Ishikawa (cell line): ENCODE data around the gene FAM83G.

Experiments
- CEBPB ChIP-seq: IDR thresholded peaks from 2 replicates; pipeline ENCODE4 v1.6.1; 2012
- CREB1 ChIP-seq: IDR thresholded peaks from 2 replicates; pipeline ENCODE4 v1.6.1; 2012; ENCODE audit warnings: low read depth
- EGR1 ChIP-seq: IDR thresholded peaks from 2 replicates; pipeline ENCODE4 v1.6.1; 2012
- EP300 ChIP-seq: IDR thresholded peaks from 2 replicates; pipeline ENCODE4 v1.6.1; 2012; ENCODE audit warnings: borderline replicate concordance
- FOXM1 ChIP-seq: IDR thresholded peaks from 2 replicates; pipeline ENCODE4 v1.6.1; 2012; ENCODE audit warnings: low read depth, borderline replicate concordance
- NFIC ChIP-seq: IDR thresholded peaks from 2 replicates; pipeline ENCODE4 v1.6.1; 2012
- RAD21 ChIP-seq: IDR thresholded peaks from 2 replicates; pipeline ENCODE4 v1.6.1; 2012; ENCODE audit warnings: low read depth
- TAF1 ChIP-seq: IDR thresholded peaks from 2 replicates; pipeline ENCODE4 v1.6.1; 2012; ENCODE audit warnings: low read depth, mild to moderate bottlenecking
- TCF12 ChIP-seq: IDR thresholded peaks from 2 replicates; pipeline ENCODE4 v1.6.1; 2012; ENCODE audit warnings: low read depth
- TEAD4 ChIP-seq: IDR thresholded peaks from 2 replicates; pipeline ENCODE4 v1.6.1; 2012
- YY1 ChIP-seq: IDR thresholded peaks from 2 replicates; pipeline ENCODE4 v1.6.1; 2012; ENCODE audit warnings: low read depth
- ZBTB7A ChIP-seq: IDR thresholded peaks from 2 replicates; pipeline ENCODE4 v1.6.1; 2012; ENCODE audit warnings: low read depth
- TF ChIP-seq, protein P1 (sequence below): IDR thresholded peaks from 2 replicates; pipeline ENCODE4 v1.6.1; 2012; ENCODE audit warnings: low read depth, mild to moderate bottlenecking
- TF ChIP-seq, protein P2 (sequence below): IDR thresholded peaks from 2 replicates; pipeline ENCODE4 v1.6.1; 2012
- TF ChIP-seq, protein P3 (sequence below): IDR thresholded peaks from 2 replicates; pipeline ENCODE4 v1.6.1; 2012

FAM83G gene

DNA sequence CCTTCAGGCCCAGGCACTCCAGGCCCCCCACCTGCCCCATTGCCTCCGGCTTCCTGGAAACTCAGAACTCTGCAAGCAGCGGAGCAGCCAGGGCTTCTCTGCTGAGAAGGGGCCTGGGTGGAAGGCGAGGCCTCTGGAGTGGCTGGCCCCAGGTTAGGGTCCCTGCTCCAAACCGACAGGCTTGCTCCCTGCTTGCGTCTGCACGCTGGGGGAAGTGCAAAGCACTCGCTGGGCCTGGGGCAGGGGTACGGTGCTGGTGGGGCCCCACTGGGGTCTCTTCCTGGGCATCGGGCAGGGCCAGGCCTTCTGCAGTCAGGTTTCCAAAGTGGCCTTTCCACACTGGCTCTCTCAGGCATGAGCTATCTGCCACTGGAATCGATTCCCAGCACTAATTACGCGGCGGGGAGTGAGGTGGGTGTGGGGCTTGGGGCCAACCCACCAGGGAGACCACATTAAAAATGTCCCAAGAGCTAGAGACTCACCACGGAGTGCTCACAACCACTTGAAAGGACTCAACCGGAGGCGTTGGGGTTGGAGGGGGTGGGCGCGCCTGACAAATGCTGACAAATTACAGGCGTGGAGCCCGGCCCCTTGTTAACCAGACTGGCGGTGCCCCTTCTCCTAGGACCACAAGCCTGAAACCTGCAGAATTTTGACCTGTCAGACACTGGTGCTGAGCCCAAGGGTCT lies 17.9 kb downstream of the FAM83G start:
- TF ChIP-seq CREB1 (no peak), TCF12 (no peak), YY1 (no peak), EGR1 (no peak)
- TF ChIP-seq, protein P1, sequence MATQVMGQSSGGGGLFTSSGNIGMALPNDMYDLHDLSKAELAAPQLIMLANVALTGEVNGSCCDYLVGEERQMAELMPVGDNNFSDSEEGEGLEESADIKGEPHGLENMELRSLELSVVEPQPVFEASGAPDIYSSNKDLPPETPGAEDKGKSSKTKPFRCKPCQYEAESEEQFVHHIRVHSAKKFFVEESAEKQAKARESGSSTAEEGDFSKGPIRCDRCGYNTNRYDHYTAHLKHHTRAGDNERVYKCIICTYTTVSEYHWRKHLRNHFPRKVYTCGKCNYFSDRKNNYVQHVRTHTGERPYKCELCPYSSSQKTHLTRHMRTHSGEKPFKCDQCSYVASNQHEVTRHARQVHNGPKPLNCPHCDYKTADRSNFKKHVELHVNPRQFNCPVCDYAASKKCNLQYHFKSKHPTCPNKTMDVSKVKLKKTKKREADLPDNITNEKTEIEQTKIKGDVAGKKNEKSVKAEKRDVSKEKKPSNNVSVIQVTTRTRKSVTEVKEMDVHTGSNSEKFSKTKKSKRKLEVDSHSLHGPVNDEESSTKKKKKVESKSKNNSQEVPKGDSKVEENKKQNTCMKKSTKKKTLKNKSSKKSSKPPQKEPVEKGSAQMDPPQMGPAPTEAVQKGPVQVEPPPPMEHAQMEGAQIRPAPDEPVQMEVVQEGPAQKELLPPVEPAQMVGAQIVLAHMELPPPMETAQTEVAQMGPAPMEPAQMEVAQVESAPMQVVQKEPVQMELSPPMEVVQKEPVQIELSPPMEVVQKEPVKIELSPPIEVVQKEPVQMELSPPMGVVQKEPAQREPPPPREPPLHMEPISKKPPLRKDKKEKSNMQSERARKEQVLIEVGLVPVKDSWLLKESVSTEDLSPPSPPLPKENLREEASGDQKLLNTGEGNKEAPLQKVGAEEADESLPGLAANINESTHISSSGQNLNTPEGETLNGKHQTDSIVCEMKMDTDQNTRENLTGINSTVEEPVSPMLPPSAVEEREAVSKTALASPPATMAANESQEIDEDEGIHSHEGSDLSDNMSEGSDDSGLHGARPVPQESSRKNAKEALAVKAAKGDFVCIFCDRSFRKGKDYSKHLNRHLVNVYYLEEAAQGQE: no peak
- TF ChIP-seq, protein P2, sequence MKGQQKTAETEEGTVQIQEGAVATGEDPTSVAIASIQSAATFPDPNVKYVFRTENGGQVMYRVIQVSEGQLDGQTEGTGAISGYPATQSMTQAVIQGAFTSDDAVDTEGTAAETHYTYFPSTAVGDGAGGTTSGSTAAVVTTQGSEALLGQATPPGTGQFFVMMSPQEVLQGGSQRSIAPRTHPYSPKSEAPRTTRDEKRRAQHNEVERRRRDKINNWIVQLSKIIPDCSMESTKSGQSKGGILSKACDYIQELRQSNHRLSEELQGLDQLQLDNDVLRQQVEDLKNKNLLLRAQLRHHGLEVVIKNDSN: no peak

DNA sequence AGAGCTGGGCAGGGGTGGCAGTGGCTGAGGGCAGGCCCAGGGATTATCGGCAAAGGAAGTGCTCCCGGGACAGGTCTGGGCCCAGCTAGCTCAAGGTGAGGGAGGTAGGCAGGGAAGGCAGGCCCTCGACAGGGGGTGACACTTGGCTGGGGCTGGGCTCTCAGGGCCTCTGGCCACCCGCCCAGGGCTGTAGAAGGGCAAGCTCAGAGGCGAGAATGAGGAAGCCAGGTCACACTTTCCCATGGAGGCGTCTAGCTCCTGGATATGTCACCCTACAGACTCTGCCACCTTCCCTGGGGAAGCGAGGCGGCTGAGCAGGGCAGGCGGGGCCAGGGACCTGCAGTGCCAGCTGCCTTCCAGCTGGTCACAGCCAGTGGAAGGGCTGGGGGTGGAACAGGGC lies 19.1 kb downstream of the FAM83G start:
- TF ChIP-seq YY1 (no peak), FOXM1 (no peak), CREB1 (no peak)
- TF ChIP-seq, protein P1: no peak

DNA sequence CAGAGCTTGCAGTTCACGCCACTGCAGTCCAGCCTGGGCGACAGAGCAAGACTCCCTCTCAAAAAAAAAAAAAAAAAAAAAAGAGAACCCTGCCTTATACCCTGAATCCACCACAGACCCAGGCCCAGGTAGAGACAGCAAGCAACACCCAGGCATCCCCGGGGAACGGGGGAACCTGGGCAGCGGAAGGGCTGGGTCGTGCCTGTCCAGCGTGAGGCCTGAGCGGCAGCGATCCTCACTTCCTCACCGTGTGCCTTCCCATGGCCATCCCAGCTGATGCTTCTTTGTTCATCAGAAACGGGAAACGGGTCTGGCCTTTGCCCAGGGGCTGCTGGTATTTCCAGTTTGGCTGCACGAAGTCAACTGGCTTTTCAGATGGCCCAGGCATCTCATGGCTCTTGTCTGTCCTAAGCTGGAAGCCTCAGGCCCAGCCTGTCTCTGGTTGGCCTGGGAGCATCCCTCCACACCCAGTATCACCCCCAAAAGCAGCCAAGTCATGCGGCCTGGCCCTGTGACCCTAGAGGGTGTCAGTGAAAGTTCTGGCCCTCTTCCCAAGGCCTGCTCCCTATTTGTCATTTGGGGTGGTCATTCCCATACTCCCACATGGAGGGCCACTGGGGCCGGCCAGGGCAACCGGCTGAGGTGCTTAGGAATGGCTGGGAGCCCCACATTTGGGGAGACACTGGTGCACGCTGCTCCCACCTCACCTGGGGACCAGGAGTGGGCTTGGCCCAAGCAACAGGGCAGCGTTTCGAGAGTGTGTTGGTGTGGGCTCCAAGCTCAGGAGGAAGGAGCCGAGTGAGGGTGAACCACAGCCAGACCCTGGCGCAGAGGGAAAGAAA lies 20.1 kb downstream of the FAM83G start:
- TF ChIP-seq CREB1: no peak
- no peak for TF ChIP-seq ZBTB7A

DNA sequence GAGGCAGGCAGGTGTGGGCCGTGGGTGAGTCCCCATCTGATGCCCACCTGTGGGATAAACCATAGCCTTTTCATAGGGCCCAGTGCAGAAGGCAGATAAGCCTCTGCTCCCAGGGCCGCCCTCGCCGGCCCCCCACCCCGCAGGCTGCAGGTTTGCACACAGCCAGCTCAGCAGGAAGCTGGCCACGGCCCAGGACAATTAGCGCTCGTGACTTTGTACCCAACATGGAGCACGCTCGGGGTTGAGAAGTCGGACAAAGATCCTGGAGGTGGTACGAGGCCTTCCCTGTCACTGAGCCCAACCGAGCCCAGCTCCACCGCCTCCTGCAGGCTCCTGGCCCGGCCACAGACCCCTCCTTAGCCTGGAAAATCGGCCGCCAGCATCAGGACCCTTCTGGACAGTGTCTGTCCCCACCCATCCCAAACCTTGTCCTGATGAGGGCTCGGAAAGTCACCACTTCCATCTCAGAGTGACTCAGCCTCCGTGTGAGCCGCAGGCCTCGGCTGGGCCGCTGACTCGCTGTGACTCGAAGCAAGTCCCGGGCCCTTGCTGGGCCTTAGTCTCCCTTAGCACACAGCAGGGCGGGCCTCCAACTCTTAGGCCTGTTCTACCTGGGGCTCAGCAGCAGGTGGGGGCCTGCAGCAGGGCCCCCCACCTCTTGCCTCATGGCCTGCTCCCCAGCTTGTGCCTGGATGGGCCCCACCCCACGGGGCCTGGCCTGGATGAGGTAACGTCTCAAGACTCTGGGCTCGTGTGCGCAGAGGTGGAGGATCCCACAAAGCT lies 22.7 kb downstream of the FAM83G start:
- TF ChIP-seq ZBTB7A: no peak; the same call in 1 of the 2 replicates
- TF ChIP-seq, protein P1: no peak
- no peak for TF ChIP-seq EGR1
- TF ChIP-seq TEAD4: no peak
- TF ChIP-seq, protein P2: peak; percentile 54
- TF ChIP-seq CREB1: no peak
- TF ChIP-seq RAD21: no peak
- TF ChIP-seq FOXM1: no peak
- TF ChIP-seq TAF1: peak; percentile 30; the same call in 1 of the 2 replicates
- TF ChIP-seq, protein P3, sequence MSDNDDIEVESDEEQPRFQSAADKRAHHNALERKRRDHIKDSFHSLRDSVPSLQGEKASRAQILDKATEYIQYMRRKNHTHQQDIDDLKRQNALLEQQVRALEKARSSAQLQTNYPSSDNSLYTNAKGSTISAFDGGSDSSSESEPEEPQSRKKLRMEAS: peak; percentile 50
- peak; percentile 82 for TF ChIP-seq TCF12
- TF ChIP-seq YY1: no peak
- peak; percentile 95 for TF ChIP-seq NFIC
- peak; percentile 48; the same call in 1 of the 2 replicates for TF ChIP-seq EP300
- TF ChIP-seq CEBPB: no peak
